Measurements from ENCODE around the gene HERPUD1. TPM values are rescaled to one million over a fixed set of nuclear protein-coding genes. Genes with fewer than 3 reads are reported as not detected.

The HERPUD1 gene
- total RNA-seq, 1 experiment from 2014 or later, result 45.2 TPM

GRCh38 chr16:56915336-56916119, 16.4 kb upstream of the HERPUD1 start:
- TF ChIP-seq REST (IDR thresholded peaks at IDR 0.05; ENCODE audit: insufficient read depth in 1 of 2, low read depth in 2 of 2, low read length in 1 of 2), result no peak
- no peak for TF ChIP-seq TCF7L2 (IDR thresholded peaks at IDR 0.05; ENCODE audit: low read depth, low read length)
- TF ChIP-seq POLR2AphosphoS5 (IDR thresholded peaks at IDR 0.05; ENCODE audit: low read depth, low read length), result no peak
- Histone ChIP-seq H3K9me3 (ENCODE audit: control insufficient read depth, insufficient read depth, low read depth, low read length) (no peaks in the 10 kb centered on the region), H3K4me3 (ENCODE audit: low read depth in 2 of 2, low read length in 2 of 2) (no peak overlapping the region), H3K4me1 (ENCODE audit: control insufficient read depth, insufficient read depth, low read length) (no peaks in the 10 kb centered on the region), H3K27ac (ENCODE audit: low read length) (no peak overlapping the region), H3K36me3 (ENCODE audit: control insufficient read depth, insufficient read depth, low read length) (no peaks in the 10 kb centered on the region), H3K27me3 (ENCODE audit: control insufficient read depth, insufficient read depth, low read length) (no peaks in the 10 kb centered on the region)
- ChIA-PET CTCF (no interaction called here), POLR2A (interaction anchor here (0.7 kb wide), 1 partner anchor 13 kb away, joined by 3 read pairs; no protein-coding TSS in a partner anchor)
- ATAC-seq (no peak), DNase-seq (ENCODE audit: low read depth, low spot score) (no peak)
- in situ Hi-C loops (cut with HindIII; ENCODE audit: low pct_unique_long_range_greater_than_20kb, low sequenced_read_pairs) (no loop called here), intact Hi-C loops (cut with micrococcal nuclease; ENCODE audit: unreplicated experiment) (no loop called here)
- BruUV-seq (replicated peaks), result no TSS peak

GRCh38 chr16:56916571-56917403, 15.2 kb upstream of the HERPUD1 start:
- ATAC-seq (no peak), DNase-seq (ENCODE audit: low read depth, low spot score) (no peak)
- no peaks in the 10 kb centered on the region for H3K9me3 ChIP-seq (ENCODE audit: control insufficient read depth, insufficient read depth, low read depth, low read length)
- H3K4me3 ChIP-seq (ENCODE audit: low read depth in 2 of 2, low read length in 2 of 2), result no peak overlapping the region
- H3K36me3 ChIP-seq (ENCODE audit: control insufficient read depth, insufficient read depth, low read length), result no peaks in the 10 kb centered on the region
- POLR2A ChIA-PET, result no interaction called here
- CTCF ChIA-PET, result no interaction called here
- intact Hi-C loops (cut with micrococcal nuclease; ENCODE audit: unreplicated experiment), result no loop called here
- H3K27ac ChIP-seq (ENCODE audit: low read length), result no peak overlapping the region
- no peaks in the 10 kb centered on the region for H3K27me3 ChIP-seq (ENCODE audit: control insufficient read depth, insufficient read depth, low read length)
- BruUV-seq (replicated peaks), result no TSS peak
- no peaks in the 10 kb centered on the region for H3K4me1 ChIP-seq (ENCODE audit: control insufficient read depth, insufficient read depth, low read length)
- in situ Hi-C loops (cut with HindIII; ENCODE audit: low pct_unique_long_range_greater_than_20kb, low sequenced_read_pairs), result no loop called here
- no peak for TF ChIP-seq POLR2AphosphoS5 (IDR thresholded peaks at IDR 0.05; ENCODE audit: low read depth, low read length)
- no peak for TF ChIP-seq TCF7L2 (IDR thresholded peaks at IDR 0.05; ENCODE audit: low read depth, low read length)

- BruUV-seq (replicated peaks), result no TSS peak
- intact Hi-C loops (cut with micrococcal nuclease; ENCODE audit: unreplicated experiment), result no loop called here
- H3K27ac ChIP-seq (ENCODE audit: low read length), result no peak overlapping the region
- ATAC-seq (no peak), DNase-seq (ENCODE audit: low read depth, low spot score) (no peak)
- in situ Hi-C loops (cut with HindIII; ENCODE audit: low pct_unique_long_range_greater_than_20kb, low sequenced_read_pairs), result no loop called here
- CTCF ChIA-PET, result interaction anchor here (0.6 to 0.7 kb wide), 2 partner anchors 10 to 483 kb away, joined by 3 to 4 read pairs; no protein-coding TSS in a partner anchor
- H3K9me3 ChIP-seq (ENCODE audit: control insufficient read depth, insufficient read depth, low read depth, low read length), result no peaks in the 10 kb centered on the region
- no peaks in the 10 kb centered on the region for H3K36me3 ChIP-seq (ENCODE audit: control insufficient read depth, insufficient read depth, low read length)
- POLR2A ChIA-PET, result no interaction called here
- H3K27me3 ChIP-seq (ENCODE audit: control insufficient read depth, insufficient read depth, low read length), result no peaks in the 10 kb centered on the region
- no peaks in the 10 kb centered on the region for H3K4me1 ChIP-seq (ENCODE audit: control insufficient read depth, insufficient read depth, low read length)
- TF ChIP-seq REST (IDR thresholded peaks at IDR 0.05; ENCODE audit: insufficient read depth in 1 of 2, low read depth in 2 of 2, low read length in 1 of 2), result no peak
- TF ChIP-seq TCF7L2 (IDR thresholded peaks at IDR 0.05; ENCODE audit: low read depth, low read length), result no peak
- TF ChIP-seq CTCF (IDR thresholded peaks at IDR 0.05), result no peak
- TF ChIP-seq POLR2AphosphoS5 (IDR thresholded peaks at IDR 0.05; ENCODE audit: low read depth, low read length), result no peak
- no peak for TF ChIP-seq SIN3A (IDR thresholded peaks at IDR 0.05; ENCODE audit: borderline replicate concordance, insufficient read depth, low read depth, low read length)
- no peak overlapping the region for H3K4me3 ChIP-seq (ENCODE audit: low read depth in 2 of 2, low read length in 2 of 2)
Measured at GRCh38 chr16:56918467-56919012, 13.4 kb upstream of the HERPUD1 start.
